ENCODE results near the gene MYL10. TPM values are rescaled to one million over a fixed set of nuclear protein-coding genes. Genes with fewer than 3 reads are reported as not detected.

Gene MYL10
- total RNA-seq, result not detected

GRCh38 chr7:101629171-101629570 lies at the start of gene MYL10:
TSS of gene MYL10 (minus strand) at chr7:101629296. CDS start at chr7:101629118, 178 bp downstream.
- no peaks in the 10 kb centered on the region for H3K4me1 Mint-ChIP-seq
- H3K4me3 Mint-ChIP-seq, result no peak within 1 kb of the TSS
- no peak for DNase-seq
- no peaks in the 10 kb centered on the region for H3K36me3 Mint-ChIP-seq
- no peaks in the 10 kb centered on the region for H3K9me3 Mint-ChIP-seq
- H3K27ac Mint-ChIP-seq, result no peak within 1 kb of the TSS
- peaks cover 19% of the 10 kb centered on the region for H3K27me3 Mint-ChIP-seq

- Mint-ChIP-seq H3K27ac (no peak overlapping the region), H3K4me1 (no peaks in the 10 kb centered on the region), H3K36me3 (no peaks in the 10 kb centered on the region), H3K9me3 (no peaks in the 10 kb centered on the region), H3K27me3 (no peaks in the 10 kb centered on the region), H3K4me3 (no peak overlapping the region)
- DNase-seq, result no peak
Observed at GRCh38 chr7:101678658-101679057, 49.6 kb upstream of the MYL10 start.

DNA sequence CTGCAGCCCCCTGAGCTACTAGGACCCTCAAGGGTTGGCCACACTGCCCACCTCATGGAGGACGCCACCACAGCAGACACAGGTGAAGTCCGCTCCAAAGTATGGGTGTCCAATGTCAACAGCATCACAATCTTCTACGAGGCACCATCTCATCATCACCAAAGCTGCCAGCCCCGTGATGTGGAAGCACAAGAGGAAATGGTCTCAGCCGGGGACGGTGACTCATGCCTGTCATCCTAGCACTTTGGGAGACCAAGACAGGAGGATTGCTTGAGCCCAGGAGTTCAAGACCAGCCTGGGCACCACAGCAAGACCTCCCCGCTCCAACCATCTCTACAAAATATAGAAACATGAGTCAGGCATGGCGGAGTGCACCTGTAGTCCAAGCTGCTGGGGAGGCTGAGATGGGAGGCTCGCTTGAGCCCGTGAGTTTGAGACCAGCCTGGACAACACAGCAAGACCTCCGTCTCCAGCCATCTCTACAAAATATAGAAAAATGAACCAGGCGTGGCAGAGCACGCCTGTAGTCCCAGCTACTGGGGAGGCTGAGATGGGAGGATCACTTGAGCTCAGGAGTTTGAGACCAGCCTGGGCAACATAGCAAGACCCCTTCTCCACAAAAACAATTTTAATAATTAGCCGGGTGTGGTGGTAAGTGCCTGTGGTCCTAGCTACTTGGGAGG lies 48.8 kb upstream of the MYL10 start:
- DNase-seq, result no peak
- no peaks in the 10 kb centered on the region for H3K36me3 Mint-ChIP-seq
- H3K27me3 Mint-ChIP-seq, result no peaks in the 10 kb centered on the region
- H3K9me3 Mint-ChIP-seq, result no peaks in the 10 kb centered on the region
- no peak overlapping the region for H3K4me3 Mint-ChIP-seq
- H3K4me1 Mint-ChIP-seq, result no peaks in the 10 kb centered on the region
- H3K27ac Mint-ChIP-seq, result no peak overlapping the region

GRCh38 chr7:101677391-101677790 lies 48.3 kb upstream of the MYL10 start:
- Mint-ChIP-seq H3K27me3 (no peaks in the 10 kb centered on the region), H3K4me1 (no peaks in the 10 kb centered on the region), H3K9me3 (no peaks in the 10 kb centered on the region), H3K27ac (no peak overlapping the region), H3K36me3 (no peaks in the 10 kb centered on the region), H3K4me3 (no peak overlapping the region)
- no peak for DNase-seq

DNA sequence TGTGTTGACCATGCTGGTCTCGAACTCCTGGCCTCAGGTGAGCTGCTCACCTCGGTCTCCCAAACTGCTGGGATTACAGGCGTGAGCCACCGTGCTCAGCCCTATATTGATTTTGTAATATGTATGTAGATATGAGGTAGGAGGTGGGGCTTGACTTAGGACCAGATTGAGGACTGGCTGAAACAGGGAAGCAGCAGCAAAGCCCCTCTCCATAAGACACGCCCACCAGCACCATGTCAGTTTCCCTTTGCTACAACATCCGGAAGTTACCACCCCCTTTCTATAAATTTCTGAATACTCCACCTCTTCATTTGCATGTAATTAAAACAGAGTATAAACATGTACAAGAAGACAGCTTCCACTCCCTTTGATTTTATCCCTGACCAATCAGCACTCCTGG lies 47.9 kb upstream of the MYL10 start:
- H3K4me1 Mint-ChIP-seq, result no peaks in the 10 kb centered on the region
- no peak overlapping the region for H3K27ac Mint-ChIP-seq
- no peak for DNase-seq
- H3K4me3 Mint-ChIP-seq, result no peak overlapping the region
- H3K36me3 Mint-ChIP-seq, result no peaks in the 10 kb centered on the region
- H3K9me3 Mint-ChIP-seq, result no peaks in the 10 kb centered on the region
- H3K27me3 Mint-ChIP-seq, result no peaks in the 10 kb centered on the region

GRCh38 chr7:101676062-101676598 lies 47.0 kb upstream of the MYL10 start:
- Mint-ChIP-seq H3K36me3 (no peaks in the 10 kb centered on the region), H3K27ac (no peak overlapping the region), H3K4me3 (no peak overlapping the region), H3K4me1 (no peaks in the 10 kb centered on the region), H3K27me3 (no peaks in the 10 kb centered on the region), H3K9me3 (no peaks in the 10 kb centered on the region)
- no peak for DNase-seq

DNA sequence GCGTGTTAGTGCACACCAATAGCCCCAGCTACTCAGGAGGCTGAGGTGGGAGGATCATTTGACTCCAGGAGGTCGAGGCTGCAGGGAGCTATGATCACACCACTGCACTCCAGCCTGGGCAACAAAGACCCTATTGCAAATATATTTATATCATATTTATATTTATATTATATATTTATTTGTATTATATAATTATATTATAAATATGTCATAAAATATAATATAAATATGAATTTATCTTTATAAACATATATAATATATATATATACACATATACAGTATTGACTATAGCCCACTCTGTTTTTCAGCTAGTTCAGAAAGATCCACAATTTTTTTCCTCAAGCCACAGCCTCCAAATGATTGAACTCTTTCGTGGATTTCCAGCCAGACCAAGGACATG lies 45.3 kb upstream of the MYL10 start:
- H3K4me3 Mint-ChIP-seq, result no peak overlapping the region
- H3K9me3 Mint-ChIP-seq, result no peaks in the 10 kb centered on the region
- no peaks in the 10 kb centered on the region for H3K36me3 Mint-ChIP-seq
- H3K4me1 Mint-ChIP-seq, result no peaks in the 10 kb centered on the region
- no peak for DNase-seq
- H3K27me3 Mint-ChIP-seq, result no peaks in the 10 kb centered on the region
- H3K27ac Mint-ChIP-seq, result no peak overlapping the region

GRCh38 chr7:101673951-101674350 lies 44.9 kb upstream of the MYL10 start:
- Mint-ChIP-seq H3K4me3 (no peak overlapping the region), H3K27me3 (no peaks in the 10 kb centered on the region), H3K36me3 (no peaks in the 10 kb centered on the region), H3K9me3 (no peaks in the 10 kb centered on the region), H3K27ac (no peak overlapping the region), H3K4me1 (no peaks in the 10 kb centered on the region)
- DNase-seq, result no peak

- Mint-ChIP-seq H3K27ac (no peak overlapping the region), H3K27me3 (no peaks in the 10 kb centered on the region), H3K9me3 (no peaks in the 10 kb centered on the region), H3K4me1 (no peaks in the 10 kb centered on the region), H3K36me3 (no peaks in the 10 kb centered on the region), H3K4me3 (no peak overlapping the region)
- DNase-seq, result no peak
Observed at GRCh38 chr7:101673315-101673714, 44.2 kb upstream of the MYL10 start.

GRCh38 chr7:101671371-101672356 lies 42.6 kb upstream of the MYL10 start:
- Mint-ChIP-seq H3K36me3 (no peaks in the 10 kb centered on the region), H3K27ac (no peak overlapping the region), H3K4me3 (no peak overlapping the region), H3K27me3 (no peaks in the 10 kb centered on the region), H3K9me3 (no peaks in the 10 kb centered on the region), H3K4me1 (no peaks in the 10 kb centered on the region)
- no peak for DNase-seq

GRCh38 chr7:101669307-101669706 lies 40.2 kb upstream of the MYL10 start:
- no peak for DNase-seq
- H3K36me3 Mint-ChIP-seq, result no peaks in the 10 kb centered on the region
- no peaks in the 10 kb centered on the region for H3K4me1 Mint-ChIP-seq
- H3K27ac Mint-ChIP-seq, result no peak overlapping the region
- no peaks in the 10 kb centered on the region for H3K27me3 Mint-ChIP-seq
- no peaks in the 10 kb centered on the region for H3K9me3 Mint-ChIP-seq
- no peak overlapping the region for H3K4me3 Mint-ChIP-seq

DNA sequence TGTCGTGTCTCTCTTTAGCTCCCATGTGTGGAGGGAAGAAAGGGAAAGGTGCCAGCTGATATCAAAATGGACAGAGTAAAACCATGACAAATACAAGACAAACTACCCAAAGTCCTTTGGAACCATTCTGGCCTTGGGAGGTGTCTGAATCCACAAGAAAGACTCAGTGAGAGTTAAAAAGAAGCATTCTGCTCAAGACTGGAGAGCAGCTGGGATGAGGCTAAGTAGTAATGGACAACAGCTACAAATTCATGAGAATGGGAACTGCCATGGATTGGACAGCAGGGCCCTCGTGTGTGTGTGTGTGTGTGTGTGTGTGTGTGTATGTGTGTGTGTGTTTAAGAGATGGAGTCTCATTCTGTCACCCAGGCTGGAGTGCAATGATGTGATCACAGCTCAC lies 39.6 kb upstream of the MYL10 start:
- Mint-ChIP-seq H3K4me3 (no peak overlapping the region), H3K27me3 (no peaks in the 10 kb centered on the region), H3K4me1 (no peaks in the 10 kb centered on the region), H3K9me3 (no peaks in the 10 kb centered on the region), H3K27ac (no peak overlapping the region), H3K36me3 (no peaks in the 10 kb centered on the region)
- no peak for DNase-seq

DNA sequence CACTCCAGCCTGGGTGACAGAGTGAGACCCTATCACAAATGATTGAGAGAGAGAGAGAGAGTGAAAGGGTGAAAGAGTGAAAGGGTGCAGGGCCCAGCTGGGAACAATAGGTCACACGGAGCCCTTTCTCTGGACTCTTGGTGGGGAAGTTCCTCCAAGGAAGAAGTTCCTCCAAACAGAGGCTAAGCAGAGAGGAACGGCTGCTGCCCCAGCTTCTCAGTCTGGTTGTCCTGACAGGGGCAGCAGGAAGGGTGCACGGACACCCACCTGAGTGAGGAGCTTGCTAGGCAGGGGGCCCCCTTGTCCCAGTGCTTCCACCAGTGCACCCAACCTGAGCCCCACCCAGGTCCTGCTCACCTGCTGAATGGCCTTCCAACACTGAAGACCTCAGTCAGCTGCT lies 38.8 kb upstream of the MYL10 start:
- Mint-ChIP-seq H3K4me3 (no peak overlapping the region), H3K36me3 (no peaks in the 10 kb centered on the region), H3K27ac (no peak overlapping the region), H3K9me3 (peaks cover 2% of the 10 kb centered on the region), H3K4me1 (no peaks in the 10 kb centered on the region), H3K27me3 (peaks cover 2% of the 10 kb centered on the region)
- DNase-seq, result no peak

GRCh38 chr7:101667399-101667798 lies 38.3 kb upstream of the MYL10 start:
- H3K36me3 Mint-ChIP-seq, result no peaks in the 10 kb centered on the region
- no peak overlapping the region for H3K27ac Mint-ChIP-seq
- no peak for DNase-seq

GRCh38 chr7:101666741-101667140 lies 37.6 kb upstream of the MYL10 start:
- no peak overlapping the region for H3K4me3 Mint-ChIP-seq

More at GRCh38 chr7:101667399-101667798, 38.3 kb upstream of the MYL10 start:
- Mint-ChIP-seq H3K9me3 (peaks cover 2% of the 10 kb centered on the region), H3K4me1 (no peaks in the 10 kb centered on the region), H3K27me3 (peaks cover 3% of the 10 kb centered on the region), H3K4me3 (no peak overlapping the region)

More at GRCh38 chr7:101666741-101667140, 37.6 kb upstream of the MYL10 start:
- no peaks in the 10 kb centered on the region for H3K4me1 Mint-ChIP-seq
- H3K36me3 Mint-ChIP-seq, result no peaks in the 10 kb centered on the region
- peaks cover 7% of the 10 kb centered on the region for H3K27me3 Mint-ChIP-seq
- peaks cover 2% of the 10 kb centered on the region for H3K9me3 Mint-ChIP-seq
- no peak overlapping the region for H3K27ac Mint-ChIP-seq
- DNase-seq, result no peak

Data from activated naive CD8-positive, alpha-beta T cell treated with anti-CD3 and anti-CD28 coated beads for 36 hours (primary cell).